SU-DHL-6 (cell line): ENCODE measurements around the gene TBC1D22A.

Experiments used
- H2AFZ ChIP-seq: fragments of 200-600 bp; sonication (generic); 2 replicates; pipeline ENCODE4 v1.6.1; 2014; ENCODE audit warnings: low read depth, mild to moderate bottlenecking, moderate library complexity, mixed read lengths, antibody characterized with exemption, low read length; ENCODE audit not compliant: severe bottlenecking
- H3F3A ChIP-seq: fragments of 200-600 bp; shearing (Covaris generic); 2 replicates; pipeline ENCODE4 v1.6.0; 2016; ENCODE audit warnings: antibody characterized with exemption, mild to moderate bottlenecking; ENCODE audit not compliant: insufficient read depth
- H3K27ac ChIP-seq: fragments of 200-600 bp; sonication (generic); 2 replicates; pipeline ENCODE4 v1.5.1; 2016; ENCODE audit warnings: low read depth, mild to moderate bottlenecking, low read length, moderate library complexity, mixed read lengths
- H3K27me3 ChIP-seq: fragments of 200-600 bp; sonication (generic), shearing (Covaris generic); 2 replicates; pipeline ENCODE4 v1.6.0; 2014; ENCODE audit warnings: mild to moderate bottlenecking, low read length
- H3K36me3 ChIP-seq: fragments of 200-600 bp; sonication (generic); 2 replicates; pipeline ENCODE4 v1.6.1; 2014; ENCODE audit warnings: mild to moderate bottlenecking, low read length, mixed read lengths
- H3K4me2 ChIP-seq: fragments of 300-600, 200-600 bp; shearing (Covaris generic), sonication (generic); 2 replicates; pipeline ENCODE4 v1.6.0; 2014; ENCODE audit warnings: low read length, low read depth, mild to moderate bottlenecking; ENCODE audit not compliant: poor library complexity, severe bottlenecking
- H3K4me3 ChIP-seq: fragments of 200-600 bp; sonication (generic); 2 replicates; pipeline ENCODE4 v1.5.1; 2014; ENCODE audit warnings: antibody characterized with exemption, low read length, mild to moderate bottlenecking, mixed read lengths; ENCODE audit not compliant: insufficient read depth, poor library complexity, severe bottlenecking
- H3K79me2 ChIP-seq: fragments of 200-600 bp; sonication (generic); 2 replicates; pipeline ENCODE4 v1.6.1; 2014; ENCODE audit warnings: mild to moderate bottlenecking, low read length, moderate library complexity; ENCODE audit not compliant: insufficient read depth
- H3K9ac ChIP-seq: fragments of 200-600 bp; sonication (generic); 2 replicates; pipeline ENCODE4 v1.7.0; 2014; ENCODE audit warnings: mild to moderate bottlenecking, low read length
- H3K9me2 ChIP-seq: fragments of 200-600 bp; sonication (generic); replicated peaks from 2 replicates; pipeline ENCODE4 v1.6.1; 2014; ENCODE audit warnings: low read length; ENCODE audit not compliant: insufficient read depth
- H3K9me3 ChIP-seq: fragments of 200-600 bp; sonication (generic); 2 replicates; pipeline ENCODE4 v1.6.1; 2014; ENCODE audit warnings: low read length, mixed read lengths; ENCODE audit not compliant: insufficient read depth
- H4K20me1 ChIP-seq: fragments of 200-600 bp; sonication (generic); 2 replicates; pipeline ENCODE4 v1.6.1; 2014; ENCODE audit warnings: low read depth, mild to moderate bottlenecking, antibody characterized with exemption, low read length, moderate library complexity, mixed read lengths
- CTCF ChIP-seq: fragments of 200-600 bp; sonication (generic); IDR thresholded peaks from one replicate; pipeline ENCODE4 v1.5.1; 2017; ENCODE audit warnings: antibody characterized with exemption, mild to moderate bottlenecking, low read length, moderate library complexity; ENCODE audit not compliant: insufficient read depth, poor library complexity, severe bottlenecking
- EZH2phosphoT487 ChIP-seq: fragments of 200-600 bp; sonication (generic), shearing (Covaris generic); conservative IDR thresholded peaks from 2 replicates; pipeline ENCODE4 v1.6.1; 2018; ENCODE audit warnings: mild to moderate bottlenecking, antibody characterized with exemption, low read length, moderate library complexity, mixed read lengths

The TBC1D22A gene

GRCh38 chr22:46824980-46825544, 62.6 kb downstream of the TBC1D22A start:
- peaks cover 10% of the 10 kb centered on the region; the same call in 1 of the 2 replicates for H4K20me1 ChIP-seq
- no peak overlapping the region for H3K9ac ChIP-seq
- no peak for TF ChIP-seq EZH2phosphoT487
- TF ChIP-seq CTCF = no peak

GRCh38 chr22:46826438-46827135, 64.1 kb downstream of the TBC1D22A start:
- H3K4me3 ChIP-seq = no peak overlapping the region
- H3K27me3 ChIP-seq = no peaks in the 10 kb centered on the region
- no peaks in the 10 kb centered on the region for H3K9me3 ChIP-seq
- no peak overlapping the region for H3K4me2 ChIP-seq
- no peaks in the 10 kb centered on the region for H3K36me3 ChIP-seq
- H4K20me1 ChIP-seq = peaks cover 9% of the 10 kb centered on the region; the same call in 1 of the 2 replicates
- no peaks in the 10 kb centered on the region for H3F3A ChIP-seq
- no peak overlapping the region for H3K9ac ChIP-seq
- H3K9me2 ChIP-seq = no peaks in the 10 kb centered on the region
- H2AFZ ChIP-seq = no peak overlapping the region
- TF ChIP-seq CTCF (no peak), EZH2phosphoT487 (no peak)
- H3K27ac ChIP-seq = no peak overlapping the region
- H3K79me2 ChIP-seq = peaks cover 79% of the 10 kb centered on the region

More at GRCh38 chr22:46824980-46825544, 62.6 kb downstream of the TBC1D22A start:
- H3K9me2 ChIP-seq = no peaks in the 10 kb centered on the region
- H3K27me3 ChIP-seq = no peaks in the 10 kb centered on the region
- H3K9me3 ChIP-seq = no peaks in the 10 kb centered on the region
- no peak overlapping the region for H3K4me2 ChIP-seq
- no peaks in the 10 kb centered on the region for H3K36me3 ChIP-seq
- peaks cover 80% of the 10 kb centered on the region for H3K79me2 ChIP-seq
- no peak overlapping the region for H3K27ac ChIP-seq
- no peak overlapping the region for H3K4me3 ChIP-seq
- no peaks in the 10 kb centered on the region for H3F3A ChIP-seq
- H2AFZ ChIP-seq = no peak overlapping the region

GRCh38 chr22:46827136-46827780, 64.8 kb downstream of the TBC1D22A start:
- Histone ChIP-seq H3K79me2 (peaks cover 74% of the 10 kb centered on the region), H3K27ac (no peak overlapping the region), H3K9ac (no peak overlapping the region), H3K36me3 (no peaks in the 10 kb centered on the region), H3K9me3 (no peaks in the 10 kb centered on the region), H3K4me3 (no peak overlapping the region), H3K4me2 (no peak overlapping the region), H3K27me3 (no peaks in the 10 kb centered on the region), H2AFZ (no peak overlapping the region), H4K20me1 (peaks cover 9% of the 10 kb centered on the region; the same call in 1 of the 2 replicates), H3K9me2 (no peaks in the 10 kb centered on the region), H3F3A (no peaks in the 10 kb centered on the region)
- TF ChIP-seq CTCF (no peak), EZH2phosphoT487 (no peak)
